Neural crest cell (in vitro differentiated cells): ENCODE measurements around the gene SEPTIN8. TPM values are rescaled to one million over a fixed set of nuclear protein-coding genes. Genes with fewer than 3 reads are reported as not detected.

Experiments
- DNase-seq: peaks from one replicate; pipeline ENCODE4 v3.0.0; 2021; ENCODE audit warnings: low read depth, mixed read lengths, low spot score
- H3K27ac Mint-ChIP-seq: one replicate; pipeline ENCODE4 v1.8.0; 2021; ENCODE audit warnings: mild to moderate bottlenecking, mixed read lengths; ENCODE audit not compliant: unreplicated experiment
- H3K27me3 Mint-ChIP-seq: 2 replicates; pipeline ENCODE4 v1.8.0; 2021; ENCODE audit warnings: low read depth, mild to moderate bottlenecking, mixed read lengths
- H3K36me3 Mint-ChIP-seq: 2 replicates; pipeline ENCODE4 v1.8.0; 2021; ENCODE audit warnings: low read depth, mild to moderate bottlenecking, mixed read lengths
- H3K4me1 Mint-ChIP-seq: 2 replicates; pipeline ENCODE4 v1.8.0; 2021; ENCODE audit warnings: mixed read lengths
- H3K4me3 Mint-ChIP-seq: one replicate; pipeline ENCODE4 v1.8.0; 2021; ENCODE audit warnings: mild to moderate bottlenecking, mixed read lengths
- H3K9me3 Mint-ChIP-seq: 2 replicates; pipeline ENCODE4 v1.8.0; 2021; ENCODE audit warnings: mixed read lengths
- CTCF ChIP-seq: fragments of 200-600 bp; sonication (generic); conservative IDR thresholded peaks from 2 replicates; pipeline ENCODE4 v1.5.0; 2021; ENCODE audit warnings: antibody characterized with exemption, mild to moderate bottlenecking
- total RNA-seq: library from RNA; stranded (reverse); gene quantifications from 2 replicates; pipeline ENCODE4 v1.2.1, GENCODE V29; 2021

SEPTIN8 gene
- total RNA-seq, 1 donor from 2014 or later: 71.1 TPM

GRCh38 chr5:132733499-132734148 lies 43.4 kb downstream of the SEPTIN8 start:
- no peak overlapping the region for H3K4me3 Mint-ChIP-seq

GRCh38 chr5:132729896-132730295 lies 47.1 kb downstream of the SEPTIN8 start:
- Mint-ChIP-seq H3K4me3 (no peak overlapping the region), H3K4me1 (peaks cover 10% of the 10 kb centered on the region), H3K9me3 (no peaks in the 10 kb centered on the region), H3K27me3 (no peaks in the 10 kb centered on the region), H3K27ac (no peak overlapping the region), H3K36me3 (peaks cover 4% of the 10 kb centered on the region)
- no peak for TF ChIP-seq CTCF
- DNase-seq: no peak

More at GRCh38 chr5:132733499-132734148, 43.4 kb downstream of the SEPTIN8 start:
- H3K36me3 Mint-ChIP-seq: no peaks in the 10 kb centered on the region
- peaks cover 39% of the 10 kb centered on the region for H3K4me1 Mint-ChIP-seq
- DNase-seq: no peak
- no peak overlapping the region for H3K27ac Mint-ChIP-seq
- H3K27me3 Mint-ChIP-seq: peaks cover 6% of the 10 kb centered on the region
- no peaks in the 10 kb centered on the region for H3K9me3 Mint-ChIP-seq
- TF ChIP-seq CTCF: no peak

- no peak overlapping the region for H3K27ac Mint-ChIP-seq
- no peak for DNase-seq
- H3K4me3 Mint-ChIP-seq: no peak overlapping the region
- H3K27me3 Mint-ChIP-seq: no peaks in the 10 kb centered on the region
- no peak for TF ChIP-seq CTCF
- H3K4me1 Mint-ChIP-seq: no peaks in the 10 kb centered on the region
- H3K36me3 Mint-ChIP-seq: peaks cover 16% of the 10 kb centered on the region
- H3K9me3 Mint-ChIP-seq: peaks cover 2% of the 10 kb centered on the region
These were observed 51.3 kb downstream of the SEPTIN8 start for GRCh38 chr5:132725745-132726144.

GRCh38 chr5:132718544-132719312 lies 58.3 kb downstream of the SEPTIN8 start:
- Mint-ChIP-seq H3K36me3 (peaks cover 5% of the 10 kb centered on the region), H3K27me3 (no peaks in the 10 kb centered on the region)
- no peak for TF ChIP-seq CTCF

GRCh38 chr5:132714456-132715307 lies 62.4 kb downstream of the SEPTIN8 start:
- Mint-ChIP-seq H3K27ac (no peak overlapping the region), H3K4me1 (no peaks in the 10 kb centered on the region), H3K27me3 (no peaks in the 10 kb centered on the region), H3K36me3 (peaks cover 4% of the 10 kb centered on the region), H3K9me3 (no peaks in the 10 kb centered on the region), H3K4me3 (no peak overlapping the region)
- TF ChIP-seq CTCF: peak; percentile 66
- DNase-seq: no peak

More at GRCh38 chr5:132718544-132719312, 58.3 kb downstream of the SEPTIN8 start:
- no peaks in the 10 kb centered on the region for H3K9me3 Mint-ChIP-seq
- H3K4me3 Mint-ChIP-seq: no peak overlapping the region
- no peak for DNase-seq
- H3K4me1 Mint-ChIP-seq: no peaks in the 10 kb centered on the region
- H3K27ac Mint-ChIP-seq: no peak overlapping the region
